Activated naive CD8-positive, alpha-beta T cell (primary cell): ENCODE measurements around the gene CROCC.
"Not testable (repeated sequence)": the region's sequence is repeated elsewhere in the genome, so short reads cannot be mapped to it uniquely, and the experiment has no call there.

Experiments used
- H3K27ac Mint-ChIP-seq: one replicate; pipeline ENCODE4 v1.8.0; 2021; ENCODE audit warnings: mixed read lengths
- H3K27me3 Mint-ChIP-seq: one replicate; pipeline ENCODE4 v1.8.0; 2021; ENCODE audit warnings: mixed read lengths
- H3K36me3 Mint-ChIP-seq: one replicate; pipeline ENCODE4 v1.8.0; 2021; ENCODE audit warnings: mixed read lengths
- H3K4me1 Mint-ChIP-seq: one replicate; pipeline ENCODE4 v1.8.0; 2021; ENCODE audit warnings: low read depth, mixed read lengths
- H3K4me3 Mint-ChIP-seq: one replicate; pipeline ENCODE4 v1.8.0; 2021; ENCODE audit warnings: mild to moderate bottlenecking, mixed read lengths
- H3K9me3 Mint-ChIP-seq: one replicate; pipeline ENCODE4 v1.8.0; 2021; ENCODE audit warnings: low read depth, mixed read lengths

CROCC gene

GRCh38 chr1:16920951-16921350 lies 780 bp upstream of the CROCC start:
- peaks cover 31% of the 10 kb centered on the region for H3K4me1 Mint-ChIP-seq
- H3K36me3 Mint-ChIP-seq, result no peaks in the 10 kb centered on the region
- H3K4me3 Mint-ChIP-seq, result peak overlapping the region; percentile 81
- no peaks in the 10 kb centered on the region for H3K27me3 Mint-ChIP-seq
- no peak overlapping the region for H3K27ac Mint-ChIP-seq
- H3K9me3 Mint-ChIP-seq, result no peaks in the 10 kb centered on the region

DNA sequence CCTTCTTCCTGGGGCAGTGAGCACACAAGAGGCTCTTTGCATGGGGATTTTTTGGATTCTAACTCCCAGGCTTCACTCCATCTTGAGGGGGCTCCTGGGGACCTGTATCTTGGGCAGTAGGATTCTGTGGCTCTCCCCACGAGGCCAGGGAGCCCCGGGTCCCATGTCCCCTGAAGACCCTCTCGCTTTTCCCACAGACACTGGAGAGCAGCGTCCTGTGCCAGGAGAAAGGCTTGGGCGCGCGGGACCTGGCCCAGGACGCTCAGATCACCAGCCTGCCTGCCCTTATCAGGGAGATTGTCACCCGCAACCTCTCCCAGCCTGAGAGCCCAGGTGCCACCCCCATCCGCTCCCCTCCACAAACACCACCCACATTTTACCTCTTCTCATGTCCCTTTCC lies 735 bp downstream of the CROCC start:
- Mint-ChIP-seq H3K27ac (peak overlapping the region; percentile 41), H3K4me3 (no peak overlapping the region), H3K4me1 (peaks cover 36% of the 10 kb centered on the region), H3K9me3 (no peaks in the 10 kb centered on the region), H3K36me3 (no peaks in the 10 kb centered on the region), H3K27me3 (no peaks in the 10 kb centered on the region)

- no peaks in the 10 kb centered on the region for H3K9me3 Mint-ChIP-seq
- peaks cover 36% of the 10 kb centered on the region for H3K4me1 Mint-ChIP-seq
- H3K36me3 Mint-ChIP-seq, result no peaks in the 10 kb centered on the region
- H3K27me3 Mint-ChIP-seq, result no peaks in the 10 kb centered on the region
- H3K27ac Mint-ChIP-seq, result peak overlapping the region; percentile 41
- H3K4me3 Mint-ChIP-seq, result no peak overlapping the region
Observed at GRCh38 chr1:16922885-16923431, 1.2 kb downstream of the CROCC start.

DNA sequence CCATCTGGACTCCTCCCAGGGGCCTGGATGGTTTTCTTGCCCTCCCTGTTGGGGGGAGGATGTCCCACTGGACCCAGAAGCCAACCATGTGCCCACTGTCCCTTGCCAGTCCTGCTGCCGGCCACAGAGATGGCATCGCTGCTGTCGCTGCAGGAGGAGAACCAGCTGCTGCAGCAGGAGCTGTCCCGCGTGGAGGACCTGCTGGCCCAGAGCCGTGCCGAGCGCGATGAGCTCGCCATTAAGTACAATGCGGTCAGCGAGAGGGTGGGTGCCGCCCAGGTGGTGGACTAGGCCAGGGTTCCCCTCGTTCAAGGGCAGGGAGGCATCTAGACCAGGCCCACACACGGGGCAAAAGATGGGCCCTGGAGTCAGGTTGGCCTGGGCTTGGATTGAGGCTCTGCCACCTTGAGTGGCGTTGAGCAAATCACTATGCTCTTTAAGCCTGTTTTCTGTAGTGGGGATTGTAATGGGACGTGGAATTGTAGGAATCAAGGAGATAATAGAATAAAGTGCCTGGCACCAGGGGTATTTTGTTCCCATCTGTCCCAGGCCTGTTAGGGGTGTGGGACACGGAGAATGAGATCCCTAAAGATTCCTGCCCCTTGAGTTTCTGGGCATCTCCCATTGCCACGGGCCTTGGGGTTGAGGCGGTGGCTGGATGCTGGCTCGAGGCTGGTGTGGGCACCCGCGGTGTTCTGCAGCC lies 2.6 kb downstream of the CROCC start:
- no peaks in the 10 kb centered on the region for H3K9me3 Mint-ChIP-seq
- H3K27ac Mint-ChIP-seq, result no peak overlapping the region
- H3K36me3 Mint-ChIP-seq, result no peaks in the 10 kb centered on the region
- H3K4me1 Mint-ChIP-seq, result peaks cover 33% of the 10 kb centered on the region
- no peaks in the 10 kb centered on the region for H3K27me3 Mint-ChIP-seq
- H3K4me3 Mint-ChIP-seq, result no peak overlapping the region

DNA sequence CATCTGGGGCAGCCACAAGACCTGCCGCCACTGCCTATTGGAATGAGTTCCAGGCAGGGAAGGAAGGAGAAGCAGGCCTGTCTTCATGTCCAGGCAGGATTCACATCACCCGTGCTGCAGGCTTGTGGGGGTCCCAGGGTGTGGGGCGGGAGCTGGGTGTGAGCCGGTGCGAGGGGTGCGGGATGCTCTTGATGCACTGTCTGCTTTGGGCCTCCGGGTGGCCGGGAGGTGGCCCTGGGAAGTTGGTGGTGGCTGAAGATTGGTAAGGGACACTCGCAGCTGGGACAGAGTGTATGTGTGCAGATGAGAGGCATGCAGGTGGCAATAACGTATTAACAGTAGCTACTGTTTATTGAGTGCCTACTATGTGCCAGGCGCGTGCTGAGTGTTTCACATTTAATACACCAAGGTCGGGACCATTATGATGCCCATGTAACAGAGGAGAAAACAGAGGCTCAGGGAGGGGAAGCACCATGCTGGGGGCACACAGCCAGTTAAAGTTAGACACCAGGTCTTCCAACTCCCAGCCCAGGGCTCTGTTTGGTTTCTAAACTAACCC lies 3.3 kb downstream of the CROCC start:
- no peak overlapping the region for H3K4me3 Mint-ChIP-seq
- H3K27me3 Mint-ChIP-seq, result no peaks in the 10 kb centered on the region
- H3K4me1 Mint-ChIP-seq, result peaks cover 33% of the 10 kb centered on the region
- no peak overlapping the region for H3K27ac Mint-ChIP-seq
- H3K9me3 Mint-ChIP-seq, result no peaks in the 10 kb centered on the region
- H3K36me3 Mint-ChIP-seq, result no peaks in the 10 kb centered on the region

- H3K27me3 Mint-ChIP-seq, result no peaks in the 10 kb centered on the region
- H3K9me3 Mint-ChIP-seq, result no peaks in the 10 kb centered on the region
- H3K4me3 Mint-ChIP-seq, result no peak overlapping the region
- no peaks in the 10 kb centered on the region for H3K36me3 Mint-ChIP-seq
- H3K4me1 Mint-ChIP-seq, result peaks cover 32% of the 10 kb centered on the region
- H3K27ac Mint-ChIP-seq, result no peak overlapping the region
Observed at GRCh38 chr1:16925635-16926490, 4.1 kb downstream of the CROCC start.

GRCh38 chr1:16926491-16927073 lies 4.9 kb downstream of the CROCC start:
- no peaks in the 10 kb centered on the region for H3K27me3 Mint-ChIP-seq
- no peaks in the 10 kb centered on the region for H3K36me3 Mint-ChIP-seq
- no peak overlapping the region for H3K27ac Mint-ChIP-seq
- H3K4me1 Mint-ChIP-seq, result peaks cover 25% of the 10 kb centered on the region
- H3K9me3 Mint-ChIP-seq, result no peaks in the 10 kb centered on the region
- no peak overlapping the region for H3K4me3 Mint-ChIP-seq

GRCh38 chr1:16927256-16927655 lies 5.5 kb downstream of the CROCC start:
- no peaks in the 10 kb centered on the region for H3K36me3 Mint-ChIP-seq
- no peak overlapping the region for H3K27ac Mint-ChIP-seq
- no peaks in the 10 kb centered on the region for H3K9me3 Mint-ChIP-seq
- no peak overlapping the region for H3K4me3 Mint-ChIP-seq
- peaks cover 18% of the 10 kb centered on the region for H3K4me1 Mint-ChIP-seq
- no peaks in the 10 kb centered on the region for H3K27me3 Mint-ChIP-seq

- peaks cover 14% of the 10 kb centered on the region for H3K4me1 Mint-ChIP-seq
- no peaks in the 10 kb centered on the region for H3K9me3 Mint-ChIP-seq
- no peaks in the 10 kb centered on the region for H3K27me3 Mint-ChIP-seq
- no peak overlapping the region for H3K27ac Mint-ChIP-seq
- H3K36me3 Mint-ChIP-seq, result no peaks in the 10 kb centered on the region
- H3K4me3 Mint-ChIP-seq, result no peak overlapping the region
Observed at GRCh38 chr1:16927711-16928485, 6.2 kb downstream of the CROCC start.

DNA sequence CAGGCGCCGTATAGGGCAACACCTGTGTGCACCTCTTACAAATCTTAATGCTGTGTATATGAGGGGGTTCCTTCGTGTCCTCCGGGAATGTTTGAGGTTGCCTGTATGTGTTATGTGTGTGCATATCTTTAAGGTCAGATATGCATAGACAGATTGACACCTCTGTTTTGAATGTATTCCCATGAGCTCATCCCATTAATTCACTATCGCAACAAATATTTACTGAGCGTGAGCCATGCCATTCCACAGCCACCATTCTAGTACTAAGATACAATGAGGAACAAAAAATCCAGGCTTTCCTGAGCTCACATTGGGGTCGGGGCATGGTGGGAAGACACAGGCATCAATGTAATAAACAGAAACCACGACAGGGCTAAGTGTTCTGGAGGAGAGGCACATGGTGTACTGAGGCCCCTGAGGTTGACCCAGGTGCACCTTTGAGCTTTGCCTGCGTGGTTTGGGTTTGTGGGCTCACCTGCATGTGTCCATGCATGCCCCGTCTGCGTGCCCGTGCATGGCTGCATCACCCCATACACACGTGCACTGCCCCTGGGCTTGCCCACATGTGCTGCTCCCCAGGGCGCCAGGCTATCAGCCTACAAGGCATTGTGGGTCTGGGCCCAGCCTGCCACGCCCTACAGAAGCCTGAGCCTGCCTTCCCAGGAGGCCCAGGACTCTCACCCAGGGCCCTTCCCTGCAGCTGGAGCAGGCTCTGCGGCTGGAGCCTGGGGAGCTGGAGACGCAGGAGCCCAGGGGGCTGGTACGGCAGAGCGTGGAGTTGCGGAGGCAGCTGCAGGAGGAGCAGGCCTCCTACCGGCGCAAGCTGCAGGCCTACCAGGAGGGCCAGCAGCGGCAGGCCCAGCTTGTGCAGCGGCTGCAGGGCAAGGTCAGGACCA lies 7.7 kb downstream of the CROCC start:
- H3K4me1 Mint-ChIP-seq, result peaks cover 12% of the 10 kb centered on the region
- H3K4me3 Mint-ChIP-seq, H3K27ac Mint-ChIP-seq, H3K27me3 Mint-ChIP-seq, H3K9me3 Mint-ChIP-seq, H3K36me3 Mint-ChIP-seq: not testable (repeated sequence)

DNA sequence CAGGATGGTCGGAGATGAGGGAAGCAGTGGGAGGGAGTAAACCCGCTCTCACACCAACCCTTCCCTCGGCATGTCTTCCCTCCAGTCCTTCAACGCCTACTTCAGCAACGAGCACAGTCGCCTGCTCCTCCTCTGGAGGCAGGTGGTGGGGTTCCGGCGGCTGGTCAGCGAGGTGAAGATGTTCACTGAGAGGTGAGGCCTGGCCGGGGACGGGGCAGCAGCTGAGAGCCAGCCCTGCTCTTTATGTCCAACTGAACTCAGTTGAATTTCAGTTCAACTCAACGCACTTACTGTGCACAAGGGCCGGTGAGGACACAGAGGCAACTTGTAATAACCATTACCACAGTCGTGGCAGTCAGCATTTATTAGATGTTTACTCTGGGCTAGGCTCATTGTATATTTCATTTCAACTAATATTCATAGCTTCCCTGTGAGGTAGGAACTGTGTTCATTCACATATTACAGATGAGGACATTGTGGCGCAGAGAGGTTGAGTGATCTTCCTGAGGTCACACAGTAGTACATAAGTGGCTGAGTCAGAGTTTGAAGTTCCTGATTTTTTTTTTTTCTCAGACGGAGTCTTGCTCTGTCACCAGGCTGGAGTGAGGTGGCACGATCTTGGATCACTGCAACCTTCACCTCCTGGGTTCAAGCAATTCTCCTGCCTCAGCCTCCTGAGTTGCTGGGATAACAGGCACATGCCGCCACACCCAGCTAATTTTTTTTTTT lies 9.6 kb downstream of the CROCC start:
- not testable (repeated sequence) for H3K36me3 Mint-ChIP-seq, H3K27me3 Mint-ChIP-seq, H3K4me3 Mint-ChIP-seq, H3K9me3 Mint-ChIP-seq, H3K4me1 Mint-ChIP-seq, H3K27ac Mint-ChIP-seq

- H3K4me1 Mint-ChIP-seq, H3K9me3 Mint-ChIP-seq, H3K27me3 Mint-ChIP-seq, H3K36me3 Mint-ChIP-seq, H3K4me3 Mint-ChIP-seq, H3K27ac Mint-ChIP-seq: not testable (repeated sequence)
Observed at GRCh38 chr1:16933945-16934344, 12.2 kb downstream of the CROCC start.

- not testable (repeated sequence) for H3K4me1 Mint-ChIP-seq, H3K36me3 Mint-ChIP-seq, H3K9me3 Mint-ChIP-seq, H3K27ac Mint-ChIP-seq, H3K4me3 Mint-ChIP-seq, H3K27me3 Mint-ChIP-seq
Observed at GRCh38 chr1:16936580-16936979, 14.8 kb downstream of the CROCC start.
